Stimulated activated CD8-positive, alpha-beta memory T cell treated with anti-CD3 and anti-CD28 coated beads, Interleukin-7, amount 100 ng/mL, for 4 hours (primary cell): ENCODE data around the gene RREB1.
"Not testable (repeated sequence)": the region's sequence is repeated elsewhere in the genome, so short reads cannot be mapped to it uniquely, and the experiment has no call there.

Source experiments
- DNase-seq, 2 donors: peaks; one replicate each; pipeline ENCODE4 v3.0.0-alpha.2; 2020; ENCODE audit warnings: low read depth in 2 of 2

The RREB1 gene

GRCh38 chr6:7262746-7263518 is 155.2 kb downstream of the RREB1 start:
- no peak for DNase-seq

GRCh38 chr6:7263519-7263805 is 155.7 kb downstream of the RREB1 start:
- not testable (repeated sequence) for DNase-seq

GRCh38 chr6:7264041-7264440 is 156.3 kb downstream of the RREB1 start:
- DNase-seq = no peak

- DNase-seq = no peak
Measured at GRCh38 chr6:7264686-7265384, 157.1 kb downstream of the RREB1 start.

GRCh38 chr6:7265385-7265726 is 157.6 kb downstream of the RREB1 start:
- DNase-seq = not testable (repeated sequence)

GRCh38 chr6:7267071-7267465 is 159.3 kb downstream of the RREB1 start:
- DNase-seq = no peak

- DNase-seq = no peak
Measured at GRCh38 chr6:7267466-7268091, 159.8 kb downstream of the RREB1 start.

GRCh38 chr6:7268362-7268761 is 160.6 kb downstream of the RREB1 start:
- DNase-seq = no peak

GRCh38 chr6:7268816-7269555 is 161.2 kb downstream of the RREB1 start:
- DNase-seq = no peak

- DNase-seq = no peak
Measured at GRCh38 chr6:7269816-7270215, 162.1 kb downstream of the RREB1 start.

GRCh38 chr6:7270320-7271204 is 162.8 kb downstream of the RREB1 start:
- DNase-seq = no peak

- DNase-seq = no peak
Measured at GRCh38 chr6:7271205-7271534, 163.4 kb downstream of the RREB1 start.

- no peak for DNase-seq
Measured at GRCh38 chr6:7273709-7274108, 165.9 kb downstream of the RREB1 start.

GRCh38 chr6:7274525-7274924 is 166.8 kb downstream of the RREB1 start:
- DNase-seq = not testable (repeated sequence)

- no peak for DNase-seq
Measured at GRCh38 chr6:7276199-7276524, 168.4 kb downstream of the RREB1 start.

- DNase-seq = no peak
Measured at GRCh38 chr6:7282097-7282906, 174.5 kb downstream of the RREB1 start.

GRCh38 chr6:7283676-7284075 is 175.9 kb downstream of the RREB1 start:
- no peak for DNase-seq

- no peak for DNase-seq
Measured at GRCh38 chr6:7285416-7285815, 177.7 kb downstream of the RREB1 start.

GRCh38 chr6:7290079-7290478 is 182.3 kb downstream of the RREB1 start:
- DNase-seq = no peak

- DNase-seq = no peak
Measured at GRCh38 chr6:7292596-7293255, 185.0 kb downstream of the RREB1 start.
